Thyroid gland (tissue), 4 donors: Measurements from ENCODE around the gene ADORA2A. TPM values are rescaled to one million over a fixed set of nuclear protein-coding genes. Genes with fewer than 3 reads are reported as not detected.
A peak's percentile ranks its signal among the peaks of the same experiment; 100 is the strongest.

Experiments
- DNase-seq, 2 donors: peaks; one replicate each; pipeline ENCODE4 v3.0.0-alpha.2; 2019
- H3K27ac ChIP-seq, 3 donors: fragments of 200-600 bp; sonication (generic); 1 replicate in 2 of 3; 2 replicates in 1 of 3; pipeline ENCODE4 v1.5.1; 2016 to 2019; ENCODE audit warnings: mild to moderate bottlenecking in 1 of 3, moderate library complexity in 1 of 3
- H3K27me3 ChIP-seq: fragments of 200-600 bp; sonication (generic); one replicate; pipeline ENCODE4 v1.5.1; 2019
- H3K36me3 ChIP-seq, 2 donors: fragments of 200-600 bp; sonication (generic); one replicate each; pipeline ENCODE4 v1.5.1; 2016 to 2019
- H3K4me1 ChIP-seq, 2 donors: fragments of 200-600 bp; sonication (generic); one replicate each; pipeline ENCODE4 v1.5.1; 2017 to 2019
- H3K4me3 ChIP-seq, 3 donors: fragments of 200-600 bp; sonication (generic); replicated peaks in 1 of 3; 1 replicate in 2 of 3; 2 replicates in 1 of 3; pipeline ENCODE4 v1.5.1; 2016; ENCODE audit warnings: mild to moderate bottlenecking in 1 of 3
- H3K9me3 ChIP-seq: fragments of 200-600 bp; sonication (generic); one replicate; pipeline ENCODE4 v1.5.1; 2017
- CTCF ChIP-seq, 6 experiments: fragments of 200-600 bp in 3 of 6; fragments of 450-650 bp in 3 of 6; sonication (generic) in 3 of 6; IDR thresholded peaks; one replicate each; pipeline ENCODE4 v1.5.1; 2016 to 2019; ENCODE audit warnings: antibody characterized with exemption in 6 of 6, mild to moderate bottlenecking in 2 of 6, inconsistent platforms in 1 of 6, moderate library complexity in 1 of 6
- POLR2A ChIP-seq, 2 donors: fragments of 450-650 bp; IDR thresholded peaks; one replicate each; pipeline ENCODE4 v1.6.1; 2017; ENCODE audit warnings: antibody characterized with exemption in 2 of 2, mild to moderate bottlenecking in 2 of 2, moderate library complexity in 1 of 2
- WGBS, 2 donors: methylation state at CpG; one replicate each; pipeline ENCODE4 v1.1.5; 2017; 5-methylcytosine and 5-hydroxymethylcytosine counted together
- intact Hi-C: fragments of 100-400 bp; cut with DNase I; formaldehyde crosslinking; loops from one replicate; pipeline ENCODE4 v1.15.1; 2023
- total RNA-seq, 4 donors: library from RNA; depleted of rRNA; stranded (reverse); fragments of >200 nt; gene quantifications; one replicate each; pipeline ENCODE4 v1.2.3, GENCODE V29; 2016

The ADORA2A gene
- total RNA-seq, 4 donors from 2014 or later: 1.4 to 3.0 (median 2.5) TPM

- Histone ChIP-seq H3K4me3 (no peak overlapping the region), H3K27ac (peak overlapping the region in 1 of 3 donors; percentile 24), H3K4me1 (peaks cover 0 to 18% of the 10 kb centered on the region in 2 donors), H3K27me3 (no peaks in the 10 kb centered on the region), H3K9me3 (no peaks in the 10 kb centered on the region), H3K36me3 (no peaks in the 10 kb centered on the region)
- DNase-seq: no peak
- 65% methylated on average over 9 of the region's 9 CpGs for WGBS, 2 donors
- no peak for TF ChIP-seq CTCF (IDR thresholded peaks at IDR 0.05)
- TF ChIP-seq POLR2A (IDR thresholded peaks at IDR 0.05): no peak
- intact Hi-C loops: no loop called here
Measured at GRCh38 chr22:24455751-24456426, 28.5 kb downstream of the ADORA2A start.

GRCh38 chr22:24457894-24458420 is 30.6 kb downstream of the ADORA2A start:
- no peak for DNase-seq
- WGBS, 2 donors: 91 to 99% methylated on average over 3 of the region's 3 CpGs
- Histone ChIP-seq H3K27me3 (no peaks in the 10 kb centered on the region), H3K4me1 (peaks cover 0 to 17% of the 10 kb centered on the region in 2 donors), H3K36me3 (no peaks in the 10 kb centered on the region), H3K4me3 (no peak overlapping the region), H3K9me3 (no peaks in the 10 kb centered on the region), H3K27ac (no peak overlapping the region)
- intact Hi-C loops: no loop called here
- no peak for TF ChIP-seq POLR2A (IDR thresholded peaks at IDR 0.05)
- no peak for TF ChIP-seq CTCF (IDR thresholded peaks at IDR 0.05)

GRCh38 chr22:24459911-24460310 is 32.5 kb downstream of the ADORA2A start:
- no peak overlapping the region for H3K27ac ChIP-seq
- TF ChIP-seq CTCF (IDR thresholded peaks at IDR 0.05) (no peak), POLR2A (IDR thresholded peaks at IDR 0.05) (no peak)
- 77 to 79% methylated on average over 1 of the region's 1 CpG for WGBS, 2 donors
- H3K9me3 ChIP-seq: no peaks in the 10 kb centered on the region
- H3K27me3 ChIP-seq: no peaks in the 10 kb centered on the region
- H3K36me3 ChIP-seq: no peaks in the 10 kb centered on the region
- H3K4me3 ChIP-seq: no peak overlapping the region
- DNase-seq: no peak
- intact Hi-C loops: no loop called here
- peaks cover 0 to 17% of the 10 kb centered on the region in 2 donors for H3K4me1 ChIP-seq

GRCh38 chr22:24460418-24461089 is 33.2 kb downstream of the ADORA2A start:
- no peak overlapping the region for H3K4me3 ChIP-seq
- 48% methylated on average over 10 of the region's 10 CpGs for WGBS, 2 donors
- intact Hi-C loops: no loop called here
- DNase-seq: peak; percentile 29 to 39
- TF ChIP-seq POLR2A (IDR thresholded peaks at IDR 0.05): no peak
- TF ChIP-seq CTCF (IDR thresholded peaks at IDR 0.05): no peak
- no peaks in the 10 kb centered on the region for H3K27me3 ChIP-seq
- H3K9me3 ChIP-seq: no peaks in the 10 kb centered on the region
- peaks cover 0 to 17% of the 10 kb centered on the region in 2 donors for H3K4me1 ChIP-seq
- peak overlapping the region in 1 of 3 donors; percentile 34 for H3K27ac ChIP-seq
- H3K36me3 ChIP-seq: no peaks in the 10 kb centered on the region
